Spleen (tissue), 11 donors: ENCODE measurements around the gene TENT4B. TPM values are rescaled to one million over a fixed set of nuclear protein-coding genes. Genes with fewer than 3 reads are reported as not detected.

Source experiments
- DNase-seq: peaks from one replicate; pipeline ENCODE4 v3.0.0-alpha.2; 2020
- H3K27ac ChIP-seq, 8 donors: fragments of 200-600 bp; sonication (generic) in 7 of 8; 1 replicate in 4 of 8; 2 replicates in 4 of 8; pipeline versions ENCODE4 v1.5.0 to v1.8.0; 2016 to 2021; ENCODE audit warnings: inconsistent platforms in 4 of 8, mild to moderate bottlenecking in 4 of 8, moderate library complexity in 1 of 8
- H3K27me3 ChIP-seq, 7 donors: fragments of 200-600 bp; sonication (generic) in 6 of 7; replicated peaks in 1 of 7; 1 replicate in 4 of 7; 2 replicates in 3 of 7; pipeline versions ENCODE4 v1.5.0 to v1.8.0; 2016 to 2021; ENCODE audit warnings: inconsistent platforms in 3 of 7, mild to moderate bottlenecking in 1 of 7
- H3K36me3 ChIP-seq, 6 donors: fragments of 200-600 bp; sonication (generic) in 5 of 6; 1 replicate in 4 of 6; 2 replicates in 2 of 6; pipeline versions ENCODE4 v1.5.0 to v1.8.0; 2016 to 2021; ENCODE audit warnings: inconsistent platforms in 2 of 6
- H3K4me1 ChIP-seq, 6 donors: fragments of 200-600 bp; sonication (generic) in 5 of 6; 1 replicate in 3 of 6; 2 replicates in 3 of 6; pipeline versions ENCODE4 v1.5.0 to v1.8.0; 2016 to 2021; ENCODE audit warnings: inconsistent platforms in 3 of 6
- H3K4me3 ChIP-seq, 8 donors: fragments of 200-600 bp; sonication (generic) in 7 of 8; 1 replicate in 4 of 8; 2 replicates in 4 of 8; pipeline versions ENCODE4 v1.5.0 to v1.8.0; 2016 to 2021; ENCODE audit warnings: inconsistent platforms in 4 of 8, mild to moderate bottlenecking in 4 of 8, moderate library complexity in 2 of 8
- H3K9me3 ChIP-seq, 8 donors: fragments of 200-600 bp; sonication (generic) in 7 of 8; 1 replicate in 4 of 8; 2 replicates in 4 of 8; pipeline versions ENCODE4 v1.5.0 to v1.8.0; 2016 to 2021; ENCODE audit warnings: inconsistent platforms in 4 of 8
- POLR2A ChIP-seq, 3 donors: fragments of 450-650 bp; IDR thresholded peaks; one replicate each; pipeline ENCODE4 v1.5.1; 2017; ENCODE audit warnings: antibody characterized with exemption in 3 of 3, mild to moderate bottlenecking in 1 of 3
- POLR2AphosphoS5 ChIP-seq, 3 donors: sonication (generic); formaldehyde crosslinking; IDR thresholded peaks; one replicate each; pipeline ENCODE4 v1.5.1; 2017; ENCODE audit warnings: antibody characterized with exemption in 3 of 3
- WGBS, 5 donors: extraction: QIAGEN DNeasy Blood & Tissue Kit in 3 of 5; methylation state at CpG; one replicate each; pipeline versions ENCODE4 v1.1.5 to v1.1.7; 2013 to 2018; 5-methylcytosine and 5-hydroxymethylcytosine counted together
- intact Hi-C: fragments of 100-400 bp; cut with DNase I; formaldehyde crosslinking; loops from one replicate; pipeline ENCODE4 v1.15.0; 2023; ENCODE audit warnings: low total_unique reads
- polyA plus RNA-seq, 3 donors: library from polyadenylated mRNA; stranded (reverse); fragments of 200-250 nt; gene quantifications; one replicate each; pipeline ENCODE4 v1.2.1, GENCODE V29; 2013
- total RNA-seq, 7 donors: library from RNA; depleted of rRNA in 3 of 7; stranded (reverse); fragments of >200 nt in 3 of 7; fragmentation: NEBNext Ultra II Directional in 4 of 7; extraction: Animal tissue kit (Norgen Biotek cat#: 25700) in 4 of 7; gene quantifications; one replicate each; pipeline versions ENCODE4 v1.1.0 to v1.2.1, GENCODE V29; 2016 to 2021
- TF ChIP-seq, protein P1 (sequence below), 11 experiments: fragments of 200-600 bp in 7 of 11; fragments of 450-650 bp in 4 of 11; sonication (generic) in 4 of 11; IDR thresholded peaks in 8 of 11; conservative IDR thresholded peaks in 3 of 11; 1 replicate in 7 of 11; 2 replicates in 4 of 11; pipeline versions ENCODE4 v1.4.0 to v1.8.0; 2016 to 2021; ENCODE audit warnings: antibody characterized with exemption in 11 of 11, inconsistent platforms in 4 of 11, mild to moderate bottlenecking in 1 of 11
- donor health status: healthy with polysubstance abuse.
- donor health status: DM: no; HTN: no; CAD: no; lungs with moderate emphysema.
- donor health status: DM: no; HTN: no; CAD: no.
- donor health status: Bipolar disorder and iron deficiency.
- donor health status: healthy.
- donor health status: DM: no; HTN: no; CAD: no.
- donor health status: DM: yes; HTN: yes; CAD: no.

Gene TENT4B
- total and polyA plus RNA-seq, 10 donors, result 4.2 to 16.4 (median 12.1) TPM

- Histone ChIP-seq H3K36me3 (no peaks in the 10 kb centered on the region), H3K4me1 (peaks cover 7 to 39% (median 25%) of the 10 kb centered on the region in 6 donors), H3K27ac (no peak overlapping the region), H3K9me3 (no peaks in the 10 kb centered on the region), H3K4me3 (peak overlapping the region in 4 of 8 donors; percentile 55 to 80 (median 62)), H3K27me3 (peaks cover 0 to 5% (median 0%) of the 10 kb centered on the region in 7 donors)
- WGBS, 5 donors, result 61 to 72% (median 67%) methylated on average over 15 to 33 of the region's 33 CpGs
- no peak for DNase-seq
- TF ChIP-seq, protein P1, sequence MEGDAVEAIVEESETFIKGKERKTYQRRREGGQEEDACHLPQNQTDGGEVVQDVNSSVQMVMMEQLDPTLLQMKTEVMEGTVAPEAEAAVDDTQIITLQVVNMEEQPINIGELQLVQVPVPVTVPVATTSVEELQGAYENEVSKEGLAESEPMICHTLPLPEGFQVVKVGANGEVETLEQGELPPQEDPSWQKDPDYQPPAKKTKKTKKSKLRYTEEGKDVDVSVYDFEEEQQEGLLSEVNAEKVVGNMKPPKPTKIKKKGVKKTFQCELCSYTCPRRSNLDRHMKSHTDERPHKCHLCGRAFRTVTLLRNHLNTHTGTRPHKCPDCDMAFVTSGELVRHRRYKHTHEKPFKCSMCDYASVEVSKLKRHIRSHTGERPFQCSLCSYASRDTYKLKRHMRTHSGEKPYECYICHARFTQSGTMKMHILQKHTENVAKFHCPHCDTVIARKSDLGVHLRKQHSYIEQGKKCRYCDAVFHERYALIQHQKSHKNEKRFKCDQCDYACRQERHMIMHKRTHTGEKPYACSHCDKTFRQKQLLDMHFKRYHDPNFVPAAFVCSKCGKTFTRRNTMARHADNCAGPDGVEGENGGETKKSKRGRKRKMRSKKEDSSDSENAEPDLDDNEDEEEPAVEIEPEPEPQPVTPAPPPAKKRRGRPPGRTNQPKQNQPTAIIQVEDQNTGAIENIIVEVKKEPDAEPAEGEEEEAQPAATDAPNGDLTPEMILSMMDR (IDR thresholded peaks at IDR 0.05 in 8 of 11, conservative IDR thresholded peaks at IDR 0.05 in 3 of 11), result no peak
- no peak for TF ChIP-seq POLR2A (IDR thresholded peaks at IDR 0.05)
- no peak for TF ChIP-seq POLR2AphosphoS5 (IDR thresholded peaks at IDR 0.05)
- intact Hi-C loops, result loop anchor here (10.0 kb wide), 1 partner anchor 110 kb away; no protein-coding TSS in a partner anchor
These were observed 91.7 kb downstream of the TENT4B start for GRCh38 chr16:50244504-50245416.

- peak; percentile 91 for DNase-seq
- intact Hi-C loops, result loop anchor here (10.0 kb wide), 1 partner anchor 109 kb away; no protein-coding TSS in a partner anchor
- peaks cover 0 to 5% (median 0%) of the 10 kb centered on the region in 7 donors for H3K27me3 ChIP-seq
- peak overlapping the region in 3 of 8 donors; percentile 23 to 66 (median 27) for H3K27ac ChIP-seq
- peaks cover 7 to 40% (median 25%) of the 10 kb centered on the region in 6 donors for H3K4me1 ChIP-seq
- 1 to 5% (median 3%) methylated on average over 12 to 73 of the region's 74 CpGs for WGBS, 5 donors
- peak overlapping the region; percentile 36 to 80 (median 56) for H3K4me3 ChIP-seq
- no peaks in the 10 kb centered on the region for H3K9me3 ChIP-seq
- no peak for TF ChIP-seq POLR2A (IDR thresholded peaks at IDR 0.05)
- peak in 1 of 3 donors; percentile 4 for TF ChIP-seq POLR2AphosphoS5 (IDR thresholded peaks at IDR 0.05)
- TF ChIP-seq, protein P1 (IDR thresholded peaks at IDR 0.05 in 8 of 11, conservative IDR thresholded peaks at IDR 0.05 in 3 of 11), result peak in 6 of 11 experiments; percentile 24 to 65 (median 48)
- no peaks in the 10 kb centered on the region for H3K36me3 ChIP-seq
These were observed 92.6 kb downstream of the TENT4B start for GRCh38 chr16:50245417-50246298.

DNA sequence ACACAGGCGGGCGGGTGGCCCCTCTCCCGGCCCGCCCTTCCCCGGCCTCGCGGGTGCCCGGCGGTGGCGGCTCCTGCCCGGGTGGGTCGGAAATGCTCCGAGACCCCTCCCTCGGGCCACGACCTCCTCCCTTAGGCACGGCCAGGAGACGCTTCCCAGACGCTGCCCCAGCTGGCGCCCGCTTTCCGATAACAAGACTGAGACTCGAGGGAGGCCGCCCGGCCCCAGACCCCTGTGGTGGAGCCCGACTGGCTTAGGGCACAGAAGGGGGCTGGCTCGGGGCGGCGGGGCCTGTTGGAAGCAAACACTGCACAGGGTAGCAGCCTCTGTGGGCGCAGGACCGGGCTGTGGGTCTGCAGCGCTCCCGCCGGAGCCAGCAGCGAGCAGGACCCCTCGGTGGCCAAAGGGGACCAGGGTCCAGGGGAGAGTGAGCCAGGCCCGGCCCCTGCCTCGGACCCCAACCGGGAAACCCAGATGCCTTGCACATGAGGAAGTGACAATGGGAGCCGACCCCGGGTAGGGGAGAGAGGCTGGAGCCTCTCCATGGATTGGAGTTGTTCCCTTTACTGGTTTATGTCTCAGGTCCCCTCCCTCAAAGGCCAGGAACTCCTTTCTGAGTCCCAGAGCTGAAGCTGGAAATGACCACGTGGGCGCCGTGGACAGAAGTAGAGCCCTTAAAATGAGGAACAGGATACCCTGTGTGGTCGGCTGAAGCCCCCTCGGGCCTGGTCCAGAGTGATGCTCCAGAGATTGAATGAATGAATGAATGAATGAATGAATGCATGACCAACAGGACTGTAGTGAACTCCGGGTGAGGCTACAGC lies 93.4 kb downstream of the TENT4B start:
- TF ChIP-seq, protein P1 (IDR thresholded peaks at IDR 0.05 in 8 of 11, conservative IDR thresholded peaks at IDR 0.05 in 3 of 11), result no peak
- TF ChIP-seq POLR2A (IDR thresholded peaks at IDR 0.05) (no peak), POLR2AphosphoS5 (IDR thresholded peaks at IDR 0.05) (no peak)
- H3K27me3 ChIP-seq, result peaks cover 0 to 5% (median 0%) of the 10 kb centered on the region in 7 donors
- peak; percentile 85 for DNase-seq
- H3K4me1 ChIP-seq, result peaks cover 7 to 49% (median 26%) of the 10 kb centered on the region in 6 donors
- intact Hi-C loops, result loop anchor here (10.0 kb wide), 1 partner anchor 108 kb away; no protein-coding TSS in a partner anchor
- H3K4me3 ChIP-seq, result peak overlapping the region; percentile 36 to 80 (median 56)
- WGBS, 5 donors, result 10 to 16% (median 14%) methylated on average over 24 to 46 of the region's 46 CpGs
- H3K9me3 ChIP-seq, result no peaks in the 10 kb centered on the region
- H3K27ac ChIP-seq, result peak overlapping the region in 2 of 8 donors; percentile 27 to 66
- H3K36me3 ChIP-seq, result no peaks in the 10 kb centered on the region
